Ectodermal cell (in vitro differentiated cells): Measurements from ENCODE around the gene DYNLT4.
"Not testable (repeated sequence)": the region's sequence is repeated elsewhere in the genome, so short reads cannot be mapped to it uniquely, and the experiment has no call there.

Experiments
- H3K27ac ChIP-seq: 2 replicates; pipeline ENCODE4 v1.7.0; 2013; ENCODE audit warnings: mild to moderate bottlenecking, low read depth, low read length; ENCODE audit not compliant: insufficient read depth, poor library complexity, severe bottlenecking
- H3K27me3 ChIP-seq: 2 replicates; pipeline ENCODE4 v1.7.0; 2013; ENCODE audit warnings: mild to moderate bottlenecking, low read length; ENCODE audit not compliant: insufficient read depth, control insufficient read depth, poor library complexity, severe bottlenecking
- H3K36me3 ChIP-seq: one replicate; pipeline ENCODE4 v1.7.0; 2013; ENCODE audit warnings: low read length; ENCODE audit not compliant: control insufficient read depth, insufficient read depth
- H3K4me1 ChIP-seq: one replicate; pipeline ENCODE4 v1.7.0; 2013; ENCODE audit warnings: low read length; ENCODE audit not compliant: control insufficient read depth, insufficient read depth
- H3K4me3 ChIP-seq: 2 replicates; pipeline ENCODE4 v1.7.0; 2013; ENCODE audit warnings: low read depth, low read length, control low read depth; ENCODE audit not compliant: insufficient read depth
- H3K9me3 ChIP-seq: 2 replicates; pipeline ENCODE4 v1.7.0; 2013; ENCODE audit warnings: mild to moderate bottlenecking, low read length, moderate library complexity; ENCODE audit not compliant: control insufficient read depth
- WGBS, 2 experiments: methylation state at CpG; one replicate each; pipeline ENCODE4 v1.1.7; 2013; ENCODE audit warnings: missing lambda C conversion rate in 2 of 2; 5-methylcytosine and 5-hydroxymethylcytosine counted together

The DYNLT4 gene

GRCh38 chr1:44802306-44803061, 4.7 kb downstream of the DYNLT4 start:
- peaks cover 10% of the 10 kb centered on the region for H3K27me3 ChIP-seq
- peaks cover 14% of the 10 kb centered on the region for H3K36me3 ChIP-seq
- H3K4me3 ChIP-seq: peak overlapping the region; percentile 18
- H3K9me3 ChIP-seq: no peaks in the 10 kb centered on the region
- WGBS, 2 experiments: 45 to 54% methylated on average over 13 of the region's 13 CpGs
- H3K27ac ChIP-seq: peak overlapping the region; percentile 54
- H3K4me1 ChIP-seq: peaks cover 34% of the 10 kb centered on the region

- peak overlapping the region; percentile 18 for H3K4me3 ChIP-seq
- H3K27me3 ChIP-seq: peaks cover 10% of the 10 kb centered on the region
- H3K36me3 ChIP-seq: peaks cover 14% of the 10 kb centered on the region
- WGBS, 2 experiments: 80 to 82% methylated on average over 13 of the region's 13 CpGs
- peak overlapping the region; percentile 54 for H3K27ac ChIP-seq
- H3K4me1 ChIP-seq: peaks cover 26% of the 10 kb centered on the region
- no peaks in the 10 kb centered on the region for H3K9me3 ChIP-seq
Observed at GRCh38 chr1:44801491-44802305, 5.5 kb downstream of the DYNLT4 start.

GRCh38 chr1:44799770-44800584, 7.2 kb downstream of the DYNLT4 start, which contains the start of gene PLK3:
Gene PLK3 (plus strand): TSS chr1:44800377. CDS start chr1:44800464, 87 bp downstream.
- peaks cover 7% of the 10 kb centered on the region for H3K36me3 ChIP-seq
- H3K9me3 ChIP-seq: no peaks in the 10 kb centered on the region
- H3K27ac ChIP-seq: peak within 1 kb of the TSS; percentile 90
- WGBS, 2 experiments: 0 to 1% methylated on average over 79 of the region's 79 CpGs
- peaks cover 23% of the 10 kb centered on the region for H3K4me1 ChIP-seq
- peak within 1 kb of the TSS; percentile 49 for H3K4me3 ChIP-seq
- peaks cover 10% of the 10 kb centered on the region for H3K27me3 ChIP-seq

DNA sequence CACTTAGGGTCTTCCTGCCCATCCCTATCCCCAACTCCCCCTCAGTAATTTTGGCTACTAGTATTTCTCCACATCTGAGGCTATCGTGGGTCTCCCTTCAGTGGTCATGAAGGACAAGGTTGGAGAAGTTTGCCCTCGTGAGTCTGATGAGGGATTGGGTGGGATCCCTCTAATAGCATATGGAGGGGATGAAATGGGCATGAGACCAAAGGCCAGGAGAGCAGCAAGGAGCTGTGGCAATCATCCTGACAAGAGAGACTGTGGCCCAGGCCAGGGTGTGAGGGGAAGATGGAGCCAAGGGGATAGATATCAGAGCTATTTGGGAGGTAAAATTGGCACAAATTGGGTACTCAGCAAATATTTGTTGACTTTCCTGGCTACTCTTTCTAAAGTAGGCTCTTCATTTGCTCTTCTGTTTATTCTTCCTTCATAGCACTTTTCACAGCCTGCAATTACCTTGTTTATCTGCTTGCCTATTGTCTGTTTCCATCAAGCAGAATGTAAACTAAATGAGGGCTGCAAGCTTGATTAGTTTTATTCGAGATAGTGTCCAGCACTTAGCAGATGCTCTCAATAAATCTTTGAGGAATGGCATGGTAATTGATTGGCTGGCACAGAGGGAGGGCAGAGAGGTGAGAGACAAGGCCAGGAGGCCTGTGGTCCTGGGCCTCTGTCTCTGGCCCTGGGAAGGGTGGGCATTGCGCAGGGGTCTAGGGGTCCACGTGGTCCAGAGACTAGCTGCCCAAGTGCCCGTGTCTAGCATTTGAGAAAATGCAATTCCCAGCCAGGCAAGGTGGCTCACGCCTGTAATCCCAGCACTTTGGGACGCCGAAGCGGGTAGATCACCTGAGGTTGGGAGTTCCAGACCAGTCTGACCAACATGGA, 8.4 kb downstream of the DYNLT4 start:
- H3K4me3 ChIP-seq: no peak overlapping the region
- peaks cover 23% of the 10 kb centered on the region for H3K4me1 ChIP-seq
- H3K27ac ChIP-seq: no peak overlapping the region
- no peaks in the 10 kb centered on the region for H3K9me3 ChIP-seq
- H3K27me3 ChIP-seq: peaks cover 10% of the 10 kb centered on the region
- 90 to 92% methylated on average over 10 of the region's 10 CpGs for WGBS, 2 experiments
- H3K36me3 ChIP-seq: peaks cover 2% of the 10 kb centered on the region

DNA sequence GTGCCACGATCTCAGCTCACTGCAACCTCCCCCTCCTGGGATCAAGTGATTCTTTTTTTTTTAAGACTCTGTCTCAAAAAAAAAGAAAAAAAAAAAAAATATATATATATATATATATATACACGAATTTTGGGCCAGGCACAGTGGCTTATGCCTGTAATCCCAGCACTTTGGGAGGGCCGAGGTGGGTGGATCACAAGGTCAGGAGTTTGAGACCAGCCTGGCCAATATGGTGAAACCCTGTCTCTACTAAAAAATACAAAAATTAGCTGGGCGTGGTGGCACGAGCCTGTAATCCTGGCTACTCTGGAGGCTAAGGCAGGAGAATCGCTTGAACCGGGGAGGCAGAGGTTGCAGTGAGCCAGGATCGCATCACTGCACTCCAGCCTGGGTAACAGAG, 9.3 kb downstream of the DYNLT4 start:
- 88 to 93% methylated on average over 6 to 7 of the region's 8 CpGs for WGBS, 2 experiments
- not testable (repeated sequence) for H3K9me3 ChIP-seq, H3K27ac ChIP-seq, H3K4me3 ChIP-seq, H3K36me3 ChIP-seq, H3K27me3 ChIP-seq
- peaks cover 16% of the 10 kb centered on the region for H3K4me1 ChIP-seq

DNA sequence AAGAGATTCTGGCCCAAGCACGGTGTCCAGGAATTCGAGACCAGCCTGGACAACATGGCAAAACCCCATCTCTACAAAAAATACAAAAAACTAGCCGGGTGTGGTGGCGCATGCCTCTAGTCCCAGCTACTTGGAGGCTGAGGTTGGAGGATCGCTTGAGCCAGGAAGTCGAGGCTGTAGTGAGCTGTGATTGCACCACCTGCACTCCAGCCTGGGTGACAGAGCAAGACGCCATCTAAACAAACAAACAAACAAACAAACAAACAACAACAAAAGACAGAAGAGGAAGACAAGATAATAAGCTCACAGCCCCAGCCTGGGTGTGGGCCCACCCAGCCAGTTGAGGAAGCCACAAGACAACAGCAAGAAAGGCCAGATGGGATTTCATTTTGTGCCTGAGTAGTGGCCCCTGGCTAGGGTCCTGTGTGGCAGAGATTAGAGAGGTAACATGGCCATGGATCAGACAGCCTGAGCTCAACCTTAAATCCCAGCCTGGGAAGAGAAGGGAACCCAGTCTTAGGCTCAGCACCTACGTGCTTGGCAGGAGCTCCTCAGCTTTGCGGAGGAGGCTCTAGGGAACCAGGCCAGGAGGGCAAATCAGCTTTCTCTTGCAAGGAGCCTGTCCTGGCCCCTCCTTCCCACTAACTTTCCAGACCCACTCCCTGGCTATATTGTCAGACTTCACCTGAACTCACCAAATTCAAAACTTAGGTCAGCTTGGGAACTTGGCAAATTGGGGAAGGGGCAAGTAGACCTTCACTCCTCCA, 14.2 kb downstream of the DYNLT4 start:
- WGBS, 2 experiments: 89 to 93% methylated on average over 9 of the region's 9 CpGs
- no peak overlapping the region for H3K27ac ChIP-seq
- peaks cover 6% of the 10 kb centered on the region for H3K4me1 ChIP-seq
- no peaks in the 10 kb centered on the region for H3K36me3 ChIP-seq
- no peaks in the 10 kb centered on the region for H3K27me3 ChIP-seq
- H3K4me3 ChIP-seq: no peak overlapping the region
- H3K9me3 ChIP-seq: no peaks in the 10 kb centered on the region

DNA sequence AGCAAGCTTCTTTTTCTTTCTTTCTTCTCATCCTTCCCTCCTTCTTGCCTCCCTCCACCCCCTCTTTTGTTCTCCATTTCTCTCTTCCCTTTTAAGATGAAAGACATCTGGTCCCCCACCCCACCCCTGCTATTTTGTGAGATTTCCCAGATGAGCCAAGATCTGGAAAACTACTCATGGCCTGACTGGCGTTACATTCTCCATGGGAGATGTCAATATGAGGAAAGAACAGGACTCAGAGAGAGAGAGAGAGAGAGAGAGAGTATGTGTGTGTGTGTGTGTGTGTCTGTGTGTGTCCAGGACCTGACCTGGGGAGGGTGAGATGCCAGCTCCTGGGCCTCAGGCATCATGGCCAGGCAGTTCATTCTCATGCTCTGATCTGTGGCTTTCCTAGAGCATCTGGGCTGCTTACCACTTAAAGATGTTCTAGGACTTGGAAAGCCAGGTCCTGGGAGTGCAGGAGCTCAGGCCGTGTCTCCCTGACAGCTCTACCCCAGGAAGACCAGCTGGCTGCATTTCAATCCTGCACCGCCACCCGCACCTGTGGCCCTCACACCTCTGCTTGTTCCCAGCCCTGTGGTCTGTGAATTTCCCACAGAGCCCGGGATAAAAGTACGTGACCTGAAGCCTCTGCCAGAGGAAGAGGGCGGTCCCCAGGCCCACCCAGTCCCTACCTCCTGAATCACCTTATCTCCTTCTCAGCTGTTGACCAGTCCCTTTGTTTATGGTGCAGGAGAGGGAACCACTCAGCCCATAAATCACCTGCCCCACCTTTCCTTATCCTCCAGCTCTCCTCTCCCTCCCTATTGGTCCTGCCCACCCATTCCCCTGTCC, 16.0 kb downstream of the DYNLT4 start:
- Histone ChIP-seq H3K4me3 (no peak overlapping the region), H3K27ac (no peak overlapping the region), H3K4me1 (peaks cover 10% of the 10 kb centered on the region), H3K9me3 (no peaks in the 10 kb centered on the region), H3K27me3 (peaks cover 8% of the 10 kb centered on the region), H3K36me3 (no peaks in the 10 kb centered on the region)
- WGBS, 2 experiments: 82 to 86% methylated on average over 7 of the region's 7 CpGs

GRCh38 chr1:44788120-44788860, 18.9 kb downstream of the DYNLT4 start, which contains the start of gene BEST4:
Gene BEST4 (minus strand): TSS chr1:44788170. CDS start chr1:44787705, 465 bp downstream.
- Histone ChIP-seq H3K27ac (no peak within 1 kb of the TSS), H3K4me3 (no peak within 1 kb of the TSS), H3K27me3 (peaks cover 22% of the 10 kb centered on the region), H3K36me3 (no peaks in the 10 kb centered on the region), H3K9me3 (no peaks in the 10 kb centered on the region), H3K4me1 (peaks cover 10% of the 10 kb centered on the region)
- WGBS, 2 experiments: 94 to 95% methylated on average over 9 of the region's 9 CpGs
